GM18870 (cell line): ENCODE measurements around the gene ZNF805.
"Not testable (repeated sequence)": the region's sequence is repeated elsewhere in the genome, so short reads cannot be mapped to it uniquely, and the experiment has no call there.

Experiments used
- ATAC-seq: cut with Tn5 transposase; IDR thresholded peaks from one replicate; pipeline ENCODE4 v1.9.1; 2021; ENCODE audit warnings: moderate library complexity; ENCODE audit not compliant: unreplicated experiment

ZNF805 gene

DNA sequence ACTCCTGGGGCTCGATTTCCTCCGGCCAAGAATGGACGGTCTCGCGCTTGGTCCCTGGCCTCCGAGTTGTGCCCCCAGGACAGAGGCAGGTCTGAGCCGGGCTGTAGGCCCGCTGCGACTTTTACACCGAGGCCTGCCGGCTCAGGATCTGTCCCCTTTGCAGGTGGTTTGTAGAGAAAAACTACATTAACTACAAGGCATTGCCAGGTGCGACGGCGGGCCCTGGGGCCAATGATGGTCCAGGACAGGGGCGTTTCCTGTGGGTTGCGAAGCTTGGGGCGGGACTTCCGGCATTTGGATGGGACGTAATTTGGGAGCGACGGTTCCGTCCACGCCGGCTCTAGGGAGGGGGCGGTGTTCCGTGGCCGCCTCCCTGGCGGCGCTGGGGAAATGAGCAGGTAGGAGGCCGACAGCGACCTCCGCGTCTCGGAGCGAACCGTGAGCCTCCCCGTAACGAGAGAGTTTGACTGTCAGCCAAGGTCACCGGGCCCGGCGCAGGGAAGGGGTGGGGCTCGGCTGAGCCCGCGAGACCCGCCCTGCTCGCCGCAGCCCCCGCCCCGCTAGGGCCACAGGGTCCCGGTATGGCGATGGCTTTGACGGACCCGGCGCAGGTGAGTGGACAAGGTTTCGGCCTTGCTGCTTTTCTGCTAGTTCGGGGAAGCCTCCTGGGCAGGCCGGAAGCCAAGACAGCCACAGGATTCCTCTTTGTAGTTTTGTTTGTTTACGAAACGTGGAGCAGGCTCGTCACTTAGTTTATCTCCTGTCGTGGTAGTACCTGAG lies at the start of gene ZNF805:
TSS of gene ZNF805 (plus strand) at position 322 of the 780 bp plus-strand sequence. CDS start at position 582, 260 bp downstream.
- ATAC-seq: peak; percentile 79

DNA sequence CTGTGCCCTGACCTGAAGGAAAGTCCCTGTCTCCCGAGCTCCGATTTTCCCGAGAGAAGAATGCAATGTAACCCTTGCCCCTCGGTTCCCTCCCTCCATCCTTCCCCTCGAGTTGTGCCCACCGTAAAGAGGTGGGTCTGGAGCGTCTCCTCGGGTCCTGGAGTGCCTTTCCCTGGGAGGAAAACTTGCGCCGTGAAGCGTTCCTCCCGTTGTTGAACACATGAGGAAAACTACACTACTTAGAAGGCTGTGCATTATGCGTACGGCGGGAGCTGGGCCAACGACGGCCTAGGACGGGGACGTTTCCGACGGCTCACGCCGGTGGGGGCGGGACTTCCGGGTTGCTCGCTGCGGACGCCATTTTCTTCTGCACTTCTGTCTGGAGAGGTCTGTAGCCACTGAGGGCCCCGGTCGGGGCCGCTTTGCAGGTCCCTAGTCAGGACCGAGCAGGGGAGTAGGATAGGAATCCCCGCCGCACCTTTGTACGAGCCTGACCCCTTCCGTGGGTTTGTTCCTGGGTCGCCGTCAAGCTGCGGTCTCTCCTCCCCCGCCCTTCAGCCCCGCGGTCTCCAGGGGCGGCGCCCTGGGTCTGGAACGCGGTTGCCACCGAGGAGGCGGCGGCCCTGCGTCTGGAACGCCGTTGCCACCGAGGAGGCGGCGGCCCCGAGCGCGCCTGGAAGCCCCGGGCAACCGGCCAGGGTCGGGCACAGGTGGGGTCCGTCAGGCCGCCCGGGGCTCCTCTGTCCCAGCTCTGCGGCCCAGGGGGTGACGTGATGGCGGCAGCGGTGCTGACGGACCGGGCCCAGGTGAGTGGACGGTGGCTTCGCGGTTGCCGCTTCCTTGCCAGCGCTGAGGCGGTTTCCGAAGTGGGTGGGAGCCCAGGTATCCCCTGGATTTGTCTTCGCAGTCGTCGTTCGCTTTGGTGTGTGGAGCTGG lies 49.0 kb upstream of the ZNF805 start, which contains the start of gene ZNF264:
TSS of gene ZNF264 (plus strand) at position 360 of the 936 bp plus-strand sequence. CDS start at position 774, 414 bp downstream.
- peak; percentile 86 for ATAC-seq

DNA sequence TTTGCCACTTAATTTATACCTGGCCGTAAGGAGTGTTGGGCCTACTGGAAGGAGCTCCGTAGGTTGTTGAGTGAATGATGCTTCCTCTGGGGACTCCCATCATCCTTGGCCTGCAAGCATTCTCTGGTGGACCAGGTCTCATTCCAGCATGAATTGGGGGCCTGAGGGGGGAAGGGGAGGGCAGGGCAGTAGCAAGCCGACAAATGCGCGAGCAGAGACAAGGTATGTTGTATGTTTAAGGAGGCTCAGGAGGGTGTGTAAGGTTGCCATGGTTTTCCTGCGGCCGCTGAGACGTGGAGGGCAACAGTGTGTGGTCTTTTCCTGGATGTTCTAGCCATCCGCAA lies 48.4 kb upstream of the ZNF805 start:
- ATAC-seq: no peak

DNA sequence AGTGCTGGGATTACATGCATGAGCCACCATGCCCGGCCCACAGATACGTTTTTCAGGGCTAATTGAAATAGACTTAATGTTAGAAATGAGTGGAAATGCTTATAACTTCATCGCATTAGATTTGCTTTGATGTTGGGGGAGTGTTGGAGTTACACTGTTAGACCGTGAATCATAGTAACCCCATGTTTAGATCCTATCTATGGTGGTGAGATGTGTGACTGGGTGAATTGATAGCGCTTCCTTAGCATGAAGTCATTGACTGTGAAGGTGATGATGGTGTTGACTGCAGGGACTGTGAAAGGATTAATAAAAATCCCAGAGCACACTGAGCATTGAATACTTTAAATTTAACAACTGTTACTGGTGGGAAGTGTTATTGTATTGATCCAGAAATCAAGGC lies 47.4 kb upstream of the ZNF805 start:
- no peak for ATAC-seq

DNA sequence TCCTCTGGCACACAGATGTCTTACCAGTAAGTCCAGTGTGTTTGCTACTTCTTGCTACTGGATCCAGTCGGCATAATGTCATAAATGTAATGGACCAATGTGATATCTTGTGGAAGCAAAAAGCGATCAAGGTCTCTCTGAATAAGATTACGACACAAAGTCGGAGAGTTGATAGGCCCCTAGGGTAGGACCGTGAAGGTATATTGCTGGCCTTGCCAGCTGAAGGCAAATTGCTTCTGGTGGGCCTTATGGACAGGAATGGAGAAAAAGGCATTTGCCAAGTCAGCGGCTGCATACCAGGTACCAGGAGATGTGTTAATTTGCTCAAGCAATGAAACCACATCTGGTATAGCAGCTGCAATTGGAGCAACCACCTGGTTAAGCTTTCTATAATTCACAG lies 42.6 kb upstream of the ZNF805 start:
- ATAC-seq: not testable (repeated sequence)

DNA sequence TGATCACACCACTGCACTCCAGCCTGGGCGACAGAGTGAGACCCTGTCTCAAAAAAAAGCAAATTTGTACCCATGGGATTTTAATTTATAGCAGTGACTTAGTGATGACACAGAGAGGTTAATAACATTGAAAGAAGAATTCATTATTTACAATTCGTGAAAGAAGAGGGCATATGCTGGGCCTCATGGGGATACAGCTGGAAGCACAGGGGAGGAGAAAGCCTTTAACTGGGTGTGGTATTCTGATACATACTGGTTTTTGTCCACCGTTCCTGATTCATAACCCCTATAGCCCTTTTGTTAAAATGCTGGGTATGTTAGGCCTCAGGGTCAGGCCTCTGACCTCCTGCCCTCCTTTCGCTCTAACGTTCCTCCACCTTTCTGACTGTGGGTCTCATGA lies 38.3 kb upstream of the ZNF805 start:
- ATAC-seq: no peak

DNA sequence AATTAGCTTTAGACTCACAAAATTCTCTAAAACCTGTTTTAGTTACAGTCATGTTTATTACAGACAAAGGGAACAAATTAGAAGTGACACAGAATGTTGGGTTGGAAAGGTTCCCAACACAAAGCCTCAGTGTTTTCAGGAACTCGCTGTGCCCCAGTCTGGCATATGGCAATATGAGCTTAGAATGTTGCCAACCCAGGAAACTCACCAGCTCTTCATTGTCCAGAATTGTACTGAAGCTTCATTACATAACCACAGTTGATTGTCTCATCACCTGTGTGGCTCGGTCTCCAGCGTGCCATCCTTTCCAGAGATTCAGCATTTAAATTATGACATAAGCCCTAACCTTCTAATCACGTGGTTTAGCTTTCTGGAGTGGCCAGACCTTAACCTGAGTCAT lies 30.1 kb upstream of the ZNF805 start:
- no peak for ATAC-seq

DNA sequence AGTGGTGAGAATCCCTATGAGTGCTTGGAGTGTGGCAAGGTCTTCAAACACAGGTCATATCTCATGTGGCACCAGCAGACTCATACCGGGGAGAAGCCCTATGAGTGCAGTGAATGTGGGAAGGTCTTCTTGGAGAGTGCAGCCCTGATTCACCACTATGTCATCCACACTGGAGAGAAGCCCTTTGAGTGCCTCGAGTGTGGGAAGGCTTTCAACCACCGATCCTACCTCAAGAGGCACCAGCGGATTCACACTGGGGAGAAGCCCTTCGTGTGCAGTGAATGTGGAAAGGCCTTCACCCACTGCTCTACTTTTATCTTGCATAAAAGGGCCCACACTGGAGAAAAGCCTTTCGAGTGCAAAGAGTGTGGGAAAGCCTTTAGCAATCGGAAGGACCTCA lies 28.3 kb upstream of the ZNF805 start:
- no peak for ATAC-seq

DNA sequence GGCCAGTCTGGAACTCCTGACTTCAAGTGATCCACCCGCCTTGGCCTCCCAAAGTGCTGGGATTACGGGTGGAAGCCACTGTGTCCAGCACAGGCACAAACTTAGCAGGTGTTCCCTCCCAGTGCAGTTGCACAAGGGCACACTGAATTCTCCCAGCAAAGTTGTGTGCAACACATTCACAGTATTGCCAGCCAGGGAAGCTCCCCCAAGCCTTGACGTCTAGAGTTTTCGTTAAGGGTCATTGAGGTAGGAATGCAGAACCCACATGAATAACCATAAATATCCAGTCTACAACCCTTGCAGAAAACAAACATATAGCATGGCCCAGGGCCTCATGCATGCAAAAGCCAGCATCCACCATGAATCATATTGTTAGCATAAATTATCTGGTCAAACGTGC lies 12.9 kb upstream of the ZNF805 start:
- no peak for ATAC-seq

DNA sequence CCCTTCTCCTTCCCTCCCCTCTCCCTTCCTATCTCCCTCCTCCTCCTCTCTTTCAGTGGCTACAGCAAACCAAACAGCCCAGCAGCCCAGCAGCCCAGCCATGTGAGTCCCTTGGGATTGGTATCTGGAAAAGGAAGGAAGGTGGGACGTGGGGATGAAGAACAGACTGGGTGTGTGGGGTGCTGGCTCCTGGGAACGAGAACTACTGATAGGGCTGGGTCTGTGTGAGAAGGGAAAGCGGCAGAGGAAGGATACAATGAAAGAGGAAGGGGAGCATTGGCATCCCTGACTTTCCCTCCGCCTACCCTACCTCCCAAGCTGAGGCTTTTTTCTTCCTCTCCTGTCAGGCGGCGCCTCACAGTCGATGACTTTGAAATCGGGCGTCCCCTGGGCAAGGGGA lies 8.7 kb upstream of the ZNF805 start:
- ATAC-seq: no peak

DNA sequence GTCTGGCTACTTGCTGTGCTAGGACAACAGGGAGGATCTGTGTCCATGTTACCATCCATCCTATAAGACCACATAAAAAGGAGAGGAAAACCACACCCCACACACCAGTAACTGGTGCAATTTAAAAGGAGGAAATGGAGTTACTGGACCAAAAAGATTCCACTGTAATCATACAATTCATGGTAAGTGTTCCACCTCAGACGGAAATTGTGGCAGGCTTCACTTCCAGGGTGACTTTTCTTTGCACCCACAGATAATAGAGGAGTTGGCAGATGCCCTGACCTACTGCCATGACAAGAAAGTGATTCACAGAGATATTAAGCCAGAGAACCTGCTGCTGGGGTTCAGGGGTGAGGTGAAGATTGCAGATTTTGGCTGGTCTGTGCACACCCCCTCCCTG lies 7.2 kb upstream of the ZNF805 start:
- no peak for ATAC-seq

DNA sequence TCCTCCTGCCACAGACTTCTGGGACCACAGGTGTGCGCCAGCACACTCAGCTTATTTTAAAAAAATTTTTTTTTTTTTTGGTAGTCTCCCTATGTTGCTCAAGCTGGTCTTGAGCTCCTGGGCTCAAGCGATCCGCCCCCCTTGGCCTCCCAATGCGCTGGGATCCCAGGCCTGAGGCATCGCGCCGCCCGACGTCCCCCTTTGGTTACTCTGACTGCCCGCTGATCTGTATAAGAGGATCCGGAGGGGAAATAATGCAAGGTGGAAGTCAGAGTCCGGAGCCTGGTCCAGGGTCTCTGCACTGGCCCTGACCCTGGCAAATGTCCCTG lies 486 bp upstream of the ZNF805 start:
- ATAC-seq: no peak

DNA sequence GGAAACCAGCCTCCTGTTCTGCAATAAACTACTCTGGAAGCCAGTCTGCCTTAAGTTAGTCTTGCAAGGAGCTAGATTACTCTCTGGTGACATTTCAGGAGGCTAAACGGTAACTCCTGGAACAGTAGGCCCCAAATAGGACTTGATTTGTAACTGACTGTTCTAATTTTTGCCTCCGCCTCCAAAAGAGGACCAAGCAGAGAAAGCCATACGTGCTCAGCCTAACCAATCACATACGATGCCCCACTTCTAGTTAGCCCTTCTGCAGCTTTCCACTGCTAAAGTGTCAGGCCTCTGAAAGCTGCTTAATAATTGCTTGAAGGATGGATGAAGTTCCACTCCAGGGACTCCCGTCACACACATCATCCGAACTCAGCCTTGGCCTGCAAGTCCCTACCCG lies 744 bp downstream of the ZNF805 start:
- ATAC-seq: no peak

DNA sequence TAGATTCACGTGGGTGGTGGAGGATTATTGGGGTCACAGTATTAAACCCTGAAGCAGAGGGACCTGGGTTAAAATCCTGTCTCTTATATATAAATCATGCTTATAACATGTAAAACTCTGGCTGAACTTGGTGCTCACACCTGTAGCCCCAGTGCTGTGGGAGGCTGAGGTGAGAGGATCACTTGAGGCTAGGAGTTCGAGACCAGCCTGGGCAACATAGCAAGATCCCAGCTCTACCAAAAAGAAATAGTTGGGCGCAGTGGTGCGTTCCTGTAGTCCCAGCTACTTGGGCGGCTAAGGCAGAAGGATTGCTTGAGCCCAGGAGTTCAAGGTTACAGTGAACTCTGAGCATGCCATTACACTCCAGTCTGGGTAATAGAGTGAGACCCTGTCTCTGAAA lies 2.4 kb downstream of the ZNF805 start:
- ATAC-seq: no peak

DNA sequence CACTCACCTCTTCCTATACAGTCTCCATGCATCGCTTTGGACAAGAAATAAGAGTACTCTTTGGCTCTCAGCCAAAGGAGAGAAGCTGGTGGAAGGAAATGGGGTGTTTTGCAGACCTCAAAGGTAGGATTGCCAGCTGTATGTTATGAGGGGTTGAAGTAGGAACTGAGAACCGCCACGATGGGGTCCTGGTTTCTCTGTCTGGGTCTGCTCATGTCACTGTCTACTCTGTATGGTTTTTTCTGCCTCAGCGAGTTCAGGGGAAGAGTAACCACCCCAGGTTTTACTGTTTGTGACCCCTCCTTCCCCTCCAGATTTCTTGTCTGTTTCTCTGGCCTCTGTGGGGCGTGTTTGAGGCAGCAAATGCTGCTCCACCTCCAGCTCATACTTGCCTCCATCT lies 4.1 kb downstream of the ZNF805 start:
- ATAC-seq: no peak

DNA sequence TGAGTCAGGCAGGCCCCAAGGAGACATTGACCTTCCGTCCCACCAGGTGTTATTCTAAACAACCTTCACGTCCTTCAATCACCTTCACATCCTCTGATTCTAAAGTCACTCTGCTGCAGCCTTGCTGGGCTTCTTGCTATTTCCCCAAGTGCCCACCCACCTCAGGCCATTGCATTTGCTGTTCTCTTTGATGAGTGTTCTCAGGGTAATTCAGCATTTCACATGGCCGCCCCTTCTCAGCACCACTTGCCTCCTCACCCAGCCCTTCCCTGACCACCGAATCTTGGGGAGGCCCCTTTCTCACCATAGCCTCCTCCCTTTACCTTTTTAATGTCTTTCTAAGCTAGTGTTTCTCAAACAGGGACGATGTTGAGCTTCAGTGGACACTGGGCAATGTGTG lies 4.6 kb downstream of the ZNF805 start:
- no peak for ATAC-seq

DNA sequence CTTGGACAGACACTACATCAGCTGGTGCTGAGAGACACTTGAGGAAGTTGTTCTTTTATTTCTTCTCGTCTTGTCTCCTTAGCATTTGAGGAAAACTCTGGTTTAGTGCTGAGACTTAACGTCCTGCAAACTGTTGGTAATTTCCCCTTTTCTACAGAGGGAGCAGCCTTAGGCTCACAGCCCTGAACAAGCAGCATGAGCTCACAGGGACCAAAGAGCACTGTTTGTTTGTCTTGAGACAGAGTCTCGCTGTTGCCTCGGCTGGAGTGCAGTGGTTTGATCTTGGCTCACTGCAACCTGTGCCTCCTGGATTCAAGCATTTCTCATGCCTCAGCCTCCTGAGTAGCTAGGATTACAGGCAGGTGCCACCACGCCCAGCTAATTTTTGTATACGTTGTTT lies 5.5 kb downstream of the ZNF805 start:
- no peak for ATAC-seq

DNA sequence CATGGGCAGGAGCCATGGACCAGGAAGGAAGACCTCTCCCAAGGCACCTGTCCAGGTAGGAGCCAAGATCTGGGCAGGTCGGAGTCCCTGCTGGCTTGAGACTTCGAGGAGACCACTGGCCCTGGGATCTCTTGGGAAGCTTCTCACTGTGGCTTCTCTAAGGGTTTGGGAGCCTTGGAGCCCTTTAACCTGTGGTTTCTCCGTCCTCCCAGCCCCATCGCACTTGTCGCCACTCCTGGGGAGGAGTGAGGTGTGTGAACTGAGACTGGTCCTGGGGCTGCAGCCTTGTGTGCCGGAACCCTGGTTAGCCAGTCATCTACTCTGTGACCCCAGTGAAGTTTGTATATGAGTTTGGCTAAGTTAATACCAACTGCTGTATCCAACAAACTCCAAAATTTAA lies 8.2 kb downstream of the ZNF805 start:
- ATAC-seq: no peak

DNA sequence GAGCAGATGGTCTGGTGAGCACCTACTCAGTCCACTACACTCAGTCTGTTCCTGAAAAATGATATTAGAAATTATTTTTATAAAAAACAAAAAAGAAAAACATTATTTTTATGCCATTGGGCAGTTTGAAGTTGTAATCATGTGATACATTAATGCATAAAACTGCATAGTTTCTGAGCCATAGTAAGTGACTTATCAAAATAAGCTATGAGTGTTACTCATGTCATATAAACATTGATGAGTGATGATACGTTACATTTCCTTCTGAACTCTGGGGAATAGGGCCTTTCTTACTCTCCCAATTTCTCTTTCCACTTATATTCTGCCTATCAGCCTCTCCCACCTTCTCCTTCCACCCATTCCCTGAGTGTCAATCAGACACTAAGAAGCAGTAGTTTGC lies 8.9 kb downstream of the ZNF805 start:
- no peak for ATAC-seq

DNA sequence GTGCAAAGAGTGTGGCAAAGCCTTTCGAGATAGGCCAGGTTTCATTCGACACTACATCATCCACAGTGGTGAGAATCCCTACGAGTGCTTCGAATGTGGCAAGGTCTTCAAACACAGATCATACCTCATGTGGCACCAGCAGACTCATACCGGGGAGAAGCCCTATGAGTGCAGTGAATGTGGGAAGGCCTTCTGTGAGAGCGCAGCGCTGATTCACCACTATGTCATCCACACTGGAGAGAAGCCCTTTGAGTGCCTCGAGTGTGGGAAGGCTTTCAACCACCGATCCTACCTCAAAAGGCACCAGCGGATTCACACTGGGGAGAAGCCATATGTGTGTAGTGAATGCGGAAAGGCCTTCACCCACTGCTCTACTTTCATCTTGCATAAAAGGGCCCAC lies 13.3 kb downstream of the ZNF805 start:
- ATAC-seq: not testable (repeated sequence)

DNA sequence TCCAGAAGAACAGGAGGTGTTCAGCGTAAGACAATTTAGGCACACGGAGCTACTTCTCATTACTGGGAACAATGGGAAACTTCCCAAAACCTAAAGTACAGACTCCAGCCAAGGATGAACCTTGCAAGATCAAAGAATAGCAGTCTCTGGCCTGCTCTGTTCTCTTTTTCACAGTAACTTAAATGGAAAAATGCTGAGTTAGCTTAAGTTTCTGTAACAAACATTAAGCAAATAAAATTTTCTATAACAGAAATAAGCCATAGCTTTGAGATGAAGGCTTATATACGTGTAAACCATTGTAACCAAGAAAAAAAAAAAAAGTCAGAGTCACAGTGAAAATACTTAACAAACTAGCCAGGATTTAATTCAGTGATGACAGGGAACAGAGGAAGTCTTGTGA lies 21.6 kb downstream of the ZNF805 start:
- ATAC-seq: no peak

DNA sequence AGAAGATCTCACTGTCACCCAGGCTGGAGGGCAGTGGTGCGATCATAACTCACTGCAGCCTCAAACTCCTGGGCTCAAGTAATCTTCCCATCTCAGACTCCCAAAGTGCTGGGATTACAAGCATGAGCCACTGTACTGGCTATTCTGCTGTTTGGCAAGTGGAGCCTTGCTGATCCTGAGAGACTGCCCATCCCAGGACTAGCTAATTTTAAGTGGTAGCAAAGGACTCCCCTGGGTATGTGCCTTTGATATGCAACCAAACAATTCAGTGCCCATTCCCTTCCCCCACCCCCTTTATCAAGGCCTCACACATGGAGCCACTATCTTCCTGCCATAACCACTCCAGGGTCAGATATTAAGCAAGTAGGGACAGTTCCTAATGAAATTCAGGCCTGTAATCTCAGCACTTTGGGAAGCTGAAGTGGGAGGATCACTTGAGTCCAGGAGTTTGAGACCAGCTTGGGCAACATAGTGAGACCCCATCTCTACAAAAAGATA lies 22.9 kb downstream of the ZNF805 start:
- ATAC-seq: no peak
